Measurements from ENCODE around the gene TAAR1.
"Not testable (repeated sequence)": the region's sequence is repeated elsewhere in the genome, so short reads cannot be mapped to it uniquely, and the experiment has no call there.

DNA sequence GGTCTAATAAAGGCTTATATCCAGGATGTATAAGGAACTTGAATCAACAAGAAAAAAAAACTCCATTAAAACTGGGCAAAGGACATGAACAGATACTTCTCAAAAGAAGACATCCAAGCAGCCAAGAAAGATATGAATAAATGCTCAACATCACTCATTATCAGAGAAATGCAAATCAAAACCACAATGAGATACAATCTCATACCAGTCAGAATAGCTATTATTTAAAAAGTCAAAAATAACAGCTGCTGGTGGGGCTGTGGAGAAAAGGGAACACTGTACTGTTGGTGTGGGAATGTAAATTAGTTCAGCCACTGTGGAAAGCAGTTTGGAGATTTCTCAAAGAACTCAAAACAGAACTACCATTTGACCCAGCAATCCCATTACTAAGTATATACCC, 20.1 kb upstream of the TAAR1 start:
- TF ChIP-seq CTCF (optimal IDR thresholded peaks at IDR 0.05 in 1 of 3, IDR thresholded peaks at IDR 0.05 in 1 of 3, conservative IDR thresholded peaks at IDR 0.05 in 1 of 3; ENCODE audit: extremely low read depth in 1 of 3, insufficient read depth in 2 of 3, low read length in 3 of 3); EZH2 (IDR thresholded peaks at IDR 0.05; ENCODE audit: low read length): not testable (repeated sequence)
